Measurements from ENCODE around the gene SIL1. TPM values are rescaled to one million over a fixed set of nuclear protein-coding genes. Genes with fewer than 3 reads are reported as not detected.

The SIL1 gene
- total RNA-seq, 1 donor from 2014 or later, result 16.0 TPM

DNA sequence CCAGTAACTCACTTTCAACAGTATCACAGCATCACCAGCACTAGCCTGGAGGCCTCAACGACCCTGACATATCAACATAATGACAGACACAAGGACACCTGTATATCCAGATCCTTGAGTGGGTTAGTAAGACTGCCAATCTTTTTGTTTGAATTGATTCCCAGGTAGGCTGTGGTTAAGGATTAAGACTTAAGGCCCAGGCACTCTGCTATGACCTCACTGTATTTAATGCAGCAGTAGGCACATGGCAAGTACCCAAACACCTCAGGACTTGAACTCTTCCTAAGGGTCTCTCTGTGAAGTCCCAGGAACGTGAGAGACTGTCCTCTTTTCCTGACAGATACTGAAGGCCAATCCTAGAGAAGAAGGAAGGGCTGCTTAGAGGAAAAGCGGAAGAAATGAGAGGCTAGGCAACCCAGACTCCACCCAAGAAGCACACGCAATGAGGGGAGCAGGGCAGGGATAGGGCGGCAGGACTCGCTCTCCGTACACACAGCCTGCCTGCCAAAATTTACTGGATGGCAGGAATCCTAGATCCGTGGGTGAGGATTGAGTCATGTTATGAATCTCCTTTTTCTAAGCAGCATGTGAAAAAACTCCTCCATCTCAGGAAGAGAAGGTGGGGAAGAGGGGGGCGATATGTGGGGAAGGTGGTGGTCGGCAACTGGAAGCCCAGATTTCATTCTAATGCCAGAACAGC, 93.4 kb downstream of the SIL1 start:
- Mint-ChIP-seq H3K4me1 (peaks cover 36% of the 10 kb centered on the region), H3K27ac (ENCODE audit: unreplicated experiment) (no peak overlapping the region), H3K4me3 (no peak overlapping the region), H3K36me3 (ENCODE audit: low read depth) (no peaks in the 10 kb centered on the region), H3K27me3 (ENCODE audit: low read depth) (no peaks in the 10 kb centered on the region), H3K9me3 (no peaks in the 10 kb centered on the region)
- no peak for DNase-seq (ENCODE audit: low read depth, low spot score)
- TF ChIP-seq, protein P1, sequence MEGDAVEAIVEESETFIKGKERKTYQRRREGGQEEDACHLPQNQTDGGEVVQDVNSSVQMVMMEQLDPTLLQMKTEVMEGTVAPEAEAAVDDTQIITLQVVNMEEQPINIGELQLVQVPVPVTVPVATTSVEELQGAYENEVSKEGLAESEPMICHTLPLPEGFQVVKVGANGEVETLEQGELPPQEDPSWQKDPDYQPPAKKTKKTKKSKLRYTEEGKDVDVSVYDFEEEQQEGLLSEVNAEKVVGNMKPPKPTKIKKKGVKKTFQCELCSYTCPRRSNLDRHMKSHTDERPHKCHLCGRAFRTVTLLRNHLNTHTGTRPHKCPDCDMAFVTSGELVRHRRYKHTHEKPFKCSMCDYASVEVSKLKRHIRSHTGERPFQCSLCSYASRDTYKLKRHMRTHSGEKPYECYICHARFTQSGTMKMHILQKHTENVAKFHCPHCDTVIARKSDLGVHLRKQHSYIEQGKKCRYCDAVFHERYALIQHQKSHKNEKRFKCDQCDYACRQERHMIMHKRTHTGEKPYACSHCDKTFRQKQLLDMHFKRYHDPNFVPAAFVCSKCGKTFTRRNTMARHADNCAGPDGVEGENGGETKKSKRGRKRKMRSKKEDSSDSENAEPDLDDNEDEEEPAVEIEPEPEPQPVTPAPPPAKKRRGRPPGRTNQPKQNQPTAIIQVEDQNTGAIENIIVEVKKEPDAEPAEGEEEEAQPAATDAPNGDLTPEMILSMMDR (conservative IDR thresholded peaks at IDR 0.05), result no peak

- Mint-ChIP-seq H3K4me3 (no peak overlapping the region), H3K27me3 (ENCODE audit: low read depth) (no peaks in the 10 kb centered on the region), H3K36me3 (ENCODE audit: low read depth) (no peaks in the 10 kb centered on the region), H3K4me1 (peaks cover 29% of the 10 kb centered on the region), H3K9me3 (no peaks in the 10 kb centered on the region), H3K27ac (ENCODE audit: unreplicated experiment) (no peak overlapping the region)
- TF ChIP-seq, protein P1 (conservative IDR thresholded peaks at IDR 0.05), result no peak
- DNase-seq (ENCODE audit: low read depth, low spot score), result no peak
These were observed 94.4 kb downstream of the SIL1 start for GRCh38 chr5:139103762-139104161.

DNA sequence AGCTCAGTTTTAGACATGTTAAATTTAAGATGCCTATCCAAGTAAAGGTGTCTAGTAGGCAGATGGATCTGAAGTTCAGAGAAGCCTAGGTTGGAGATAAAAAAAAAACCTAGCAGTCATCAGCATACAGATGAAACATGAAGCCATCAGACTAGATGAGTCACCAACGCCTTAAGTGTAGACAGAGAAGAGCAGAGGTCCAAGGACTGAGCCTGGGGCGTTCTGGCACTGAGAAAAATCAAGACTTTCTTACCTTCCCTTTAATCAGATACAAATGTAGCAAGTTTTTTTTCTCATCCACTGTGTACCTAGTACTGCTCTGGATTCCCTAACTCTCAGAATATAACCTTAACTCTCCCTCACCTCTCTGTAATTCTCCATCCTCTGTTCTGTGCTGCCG, 97.3 kb downstream of the SIL1 start:
- Mint-ChIP-seq H3K27me3 (ENCODE audit: low read depth) (no peaks in the 10 kb centered on the region), H3K4me3 (no peak overlapping the region), H3K4me1 (peaks cover 20% of the 10 kb centered on the region), H3K36me3 (ENCODE audit: low read depth) (peaks cover 2% of the 10 kb centered on the region), H3K9me3 (peaks cover 2% of the 10 kb centered on the region), H3K27ac (ENCODE audit: unreplicated experiment) (no peak overlapping the region)
- no peak for DNase-seq (ENCODE audit: low read depth, low spot score)
- TF ChIP-seq, protein P1 (conservative IDR thresholded peaks at IDR 0.05), result no peak

GRCh38 chr5:139094154-139095131, 103.7 kb downstream of the SIL1 start:
- DNase-seq (ENCODE audit: low read depth, low spot score), result no peak
- TF ChIP-seq, protein P1 (conservative IDR thresholded peaks at IDR 0.05), result no peak
- H3K4me1 Mint-ChIP-seq, result peaks cover 25% of the 10 kb centered on the region
- H3K27me3 Mint-ChIP-seq (ENCODE audit: low read depth), result no peaks in the 10 kb centered on the region
- H3K36me3 Mint-ChIP-seq (ENCODE audit: low read depth), result peaks cover 2% of the 10 kb centered on the region
- H3K9me3 Mint-ChIP-seq, result peaks cover 2% of the 10 kb centered on the region
- H3K27ac Mint-ChIP-seq (ENCODE audit: unreplicated experiment), result no peak overlapping the region
- H3K4me3 Mint-ChIP-seq, result no peak overlapping the region

- no peaks in the 10 kb centered on the region for H3K36me3 Mint-ChIP-seq (ENCODE audit: low read depth)
- H3K4me1 Mint-ChIP-seq, result peaks cover 31% of the 10 kb centered on the region
- DNase-seq (ENCODE audit: low read depth, low spot score), result no peak
- H3K27ac Mint-ChIP-seq (ENCODE audit: unreplicated experiment), result no peak overlapping the region
- H3K4me3 Mint-ChIP-seq, result no peak overlapping the region
- TF ChIP-seq, protein P1 (conservative IDR thresholded peaks at IDR 0.05), result no peak
- H3K27me3 Mint-ChIP-seq (ENCODE audit: low read depth), result no peaks in the 10 kb centered on the region
- H3K9me3 Mint-ChIP-seq, result no peaks in the 10 kb centered on the region
These were observed 105.3 kb downstream of the SIL1 start for GRCh38 chr5:139092741-139093343.

All from neural crest cell (in vitro differentiated cells).